Measurements from ENCODE around the gene MEF2A. TPM values are rescaled to one million over a fixed set of nuclear protein-coding genes. Genes with fewer than 3 reads are reported as not detected.

The MEF2A gene
- total and polyA plus RNA-seq, 9 of the 15 experiments (the other 6 are each of a cell fraction or from before 2014, with no cell fraction given), result 1.6 to 18.7 (median 8.7) TPM

GRCh38 chr15:99621767-99622166 lies 56.0 kb downstream of the MEF2A start:
- Histone ChIP-seq H3K27ac (ENCODE audit: extremely low read depth, low read depth, low read length) (no peak overlapping the region), H2AFZ (ENCODE audit: low read depth, low read length) (no peak overlapping the region), H3K4me1 (replicated peaks in 1 of 2; ENCODE audit: control insufficient read depth in 2 of 2, insufficient read depth in 2 of 2, low read length in 2 of 2) (no peaks in the 10 kb centered on the region), H3K4me2 (ENCODE audit: insufficient read depth, low read length) (no peak overlapping the region), H3K27me3 (ENCODE audit: control insufficient read depth in 2 of 2, insufficient read depth in 2 of 2, low read length in 2 of 2) (no peaks in the 10 kb centered on the region), H4K20me1 (replicated peaks; ENCODE audit: control insufficient read depth, insufficient read depth, low read length) (no peaks in the 10 kb centered on the region), H3K79me2 (ENCODE audit: control insufficient read depth, insufficient read depth, low read length) (no peaks in the 10 kb centered on the region; the same call in 2 of the 3 replicates), H3K4me3 (no peak overlapping the region), H3K9ac (ENCODE audit: insufficient read depth in 1 of 2, low read depth in 2 of 2, low read length in 2 of 2) (no peak overlapping the region), H3K9me1 (ENCODE audit: control insufficient read depth, insufficient read depth, low read length) (no peaks in the 10 kb centered on the region), H3K9me3 (replicated peaks; ENCODE audit: control insufficient read depth, insufficient read depth, low read depth, low read length) (peaks cover 3% of the 10 kb centered on the region; the same call in 1 of the 2 replicates), H3K36me3 (ENCODE audit: control insufficient read depth, insufficient read depth, low read length) (no peaks in the 10 kb centered on the region)
- intact Hi-C loops (cut with micrococcal nuclease) (no loop called here), in situ Hi-C loops (cut with MboI) (no loop called here)
- ATAC-seq (no peak), DNase-seq (ENCODE audit: extremely low read depth in 1 of 4, low spot score in 3 of 4) (no peak), FAIRE-seq (no peak)
- ChIA-PET POLR2A (no interaction called here), CTCF (ENCODE audit: low intra/inter-chr PET ratio) (no interaction called here)
- TF ChIP-seq ZBTB5 (IDR thresholded peaks at IDR 0.05) (no peak), HMGN3 (IDR thresholded peaks at IDR 0.05; ENCODE audit: borderline replicate concordance, extremely low read depth, insufficient read length, low read depth, low read length) (no peak), MED1 (CRISPR knock-in tag; IDR thresholded peaks at IDR 0.05; ENCODE audit: borderline replicate concordance) (no peak), CSDE1 (IDR thresholded peaks at IDR 0.05) (no peak), FOS (IDR thresholded peaks at IDR 0.05; ENCODE audit: extremely low read depth, insufficient read length) (no peak), NKRF (IDR thresholded peaks at IDR 0.05; ENCODE audit: borderline replicate concordance) (no peak), LEF1 (IDR thresholded peaks at IDR 0.05) (no peak)
- no TSS peak for BruUV-seq (replicated peaks)

Measured in K562 (cell line).